Heart left ventricle (tissue), 16 donors: ENCODE results near the gene DNAH14. TPM values are rescaled to one million over a fixed set of nuclear protein-coding genes. Genes with fewer than 3 reads are reported as not detected.

Experiments used
- ATAC-seq, 4 donors: fragments of 200-7000 bp; cut with Tn5 transposase; one replicate each; pipeline ENCODE4 v1.9.1; 2020 to 2022; ENCODE audit warnings: moderate library complexity in 4 of 4, mild to moderate bottlenecking in 3 of 4, moderate number of reproducible peaks in 1 of 4
- DNase-seq, 5 donors: peaks; one replicate each; pipeline ENCODE4 v3.0.0-alpha.2; 2020
- H3K27ac ChIP-seq, 12 donors: fragments of 200-600 bp; sonication (generic) in 4 of 12; one replicate each; pipeline versions ENCODE4 v1.5.0 to v1.8.0; 2016 to 2022; ENCODE audit warnings: mild to moderate bottlenecking in 2 of 12
- H3K27me3 ChIP-seq, 9 donors: fragments of 200-600 bp; sonication (generic) in 2 of 9; one replicate each; pipeline versions ENCODE4 v1.5.1 to v1.8.0; 2016 to 2022; ENCODE audit warnings: mild to moderate bottlenecking in 3 of 9
- H3K36me3 ChIP-seq, 9 donors: fragments of 200-600 bp; sonication (generic) in 2 of 9; one replicate each; pipeline versions ENCODE4 v1.5.0 to v1.8.0; 2018 to 2022; ENCODE audit warnings: mild to moderate bottlenecking in 2 of 9
- H3K4me1 ChIP-seq, 12 donors: fragments of 200-600 bp; sonication (generic) in 4 of 12; one replicate each; pipeline versions ENCODE4 v1.5.0 to v1.8.0; 2016 to 2022; ENCODE audit warnings: mild to moderate bottlenecking in 3 of 12
- H3K4me3 ChIP-seq, 12 donors: fragments of 200-600 bp; sonication (generic) in 4 of 12; one replicate each; pipeline versions ENCODE4 v1.5.0 to v1.8.0; 2017 to 2022; ENCODE audit warnings: mild to moderate bottlenecking in 9 of 12, moderate library complexity in 4 of 12
- H3K9me3 ChIP-seq, 12 donors: fragments of 200-600 bp; sonication (generic) in 4 of 12; one replicate each; pipeline versions ENCODE4 v1.5.0 to v1.8.0; 2016 to 2022; ENCODE audit warnings: mild to moderate bottlenecking in 1 of 12
- CTCF ChIP-seq, 12 donors: fragments of 200-600 bp; sonication (generic) in 4 of 12; IDR thresholded peaks; one replicate each; pipeline versions ENCODE4 v1.5.0 to v1.8.0; 2018 to 2022; ENCODE audit warnings: antibody characterized with exemption in 12 of 12, mild to moderate bottlenecking in 5 of 12
- POLR2A ChIP-seq, 2 donors: fragments of 450-650 bp; IDR thresholded peaks; one replicate each; pipeline ENCODE4 v1.6.1; 2017; ENCODE audit warnings: antibody characterized with exemption in 2 of 2, mild to moderate bottlenecking in 2 of 2, moderate library complexity in 2 of 2
- WGBS, 4 donors: extraction: QIAGEN DNeasy Blood & Tissue Kit in 2 of 4; methylation state at CpG; one replicate each; pipeline versions ENCODE4 v1.1.5 to v1.1.7; 2013 to 2018; 5-methylcytosine and 5-hydroxymethylcytosine counted together
- intact Hi-C, 10 donors: fragments of 100-400 bp; cut with DNase I; formaldehyde crosslinking; loops; one replicate each; pipeline versions ENCODE4 v1.11.1 to v1.14.2; 2022
- polyA plus RNA-seq, 2 donors: library from polyadenylated mRNA; stranded (reverse); fragments of 200-250 nt; gene quantifications; one replicate each; pipeline ENCODE4 v1.2.3, GENCODE V29; 2013
- total RNA-seq, 9 donors: library from RNA; depleted of rRNA in 2 of 9; stranded (reverse); fragments of >200 nt in 2 of 9; fragmentation: NEBNext Ultra II Directional in 3 of 9; extraction: Animal tissue kit (Norgen Biotek cat#: 25700) in 3 of 9; gene quantifications; one replicate each; pipeline versions ENCODE4 v1.1.0 to v1.2.4, GENCODE V29; 2016 to 2023
- donor health status: ischemic (EF 13 %, LVEDD 7.1; RV severe dilation, severe dysfunction).
- donor health status: healthy with polysubstance abuse.
- donor health status: DM: no; HTN: yes; CAD: no.
- donor health status: DM: no; HTN: no; CAD: no.
- donor health status: ischemic (EF 25% LVEDD 6.9; RV normal size, moderate dysfunction).
- donor health status: ischemic (EF 25% LVEDD 5.7; RV mildly dilated, moderate dysfunction).
- donor health status: healthy.
- donor health status: DM: yes; HTN: yes; CAD: no.
- donor health status: ischemic (EF 35%, LVEDD 5.7; RV mildly dilated, moderate dysfunction).
- donor health status: nonischemic (EF 11% LVEDD 7.7; RV severe dilation, severe dysfunction).
- donor health status: DM: yes; HTN: yes; CAD: no.
- donor health status: PGD.
- donor health status: ischemic (EF 29% LVEDD 5.4; RV normal size, mild dysfunction).
- donor health status: nonischemic (EF 23%, LVEDD 6.1; RV moderate dilation, normal function).

DNAH14 gene
- total and polyA plus RNA-seq, 11 donors: 0.24 to 6.8 (median 2.8) TPM

GRCh38 chr1:224901087-224901810 is 28.2 kb upstream of the DNAH14 start:
- TF ChIP-seq POLR2A (IDR thresholded peaks at IDR 0.05) (no peak), CTCF (IDR thresholded peaks at IDR 0.05) (no peak)
- Histone ChIP-seq H3K27ac (no peak overlapping the region), H3K27me3 (peaks cover 0 to 13% (median 0%) of the 10 kb centered on the region in 9 donors), H3K4me3 (no peak overlapping the region), H3K36me3 (no peaks in the 10 kb centered on the region), H3K9me3 (peaks cover 0 to 9% (median 0%) of the 10 kb centered on the region in 12 donors), H3K4me1 (no peaks in the 10 kb centered on the region)
- intact Hi-C loops: no loop called here
- ATAC-seq: no peak
- 63 to 72% (median 67%) methylated on average over 5 of the region's 5 CpGs for WGBS, 4 donors
- DNase-seq: no peak

GRCh38 chr1:224903955-224904354 is 25.5 kb upstream of the DNAH14 start:
- DNase-seq (no peak), ATAC-seq (no peak)
- Histone ChIP-seq H3K27me3 (peaks cover 0 to 14% (median 0%) of the 10 kb centered on the region in 9 donors), H3K4me1 (no peaks in the 10 kb centered on the region), H3K4me3 (no peak overlapping the region), H3K36me3 (no peaks in the 10 kb centered on the region), H3K9me3 (no peaks in the 10 kb centered on the region), H3K27ac (no peak overlapping the region)
- intact Hi-C loops: no loop called here
- WGBS, 4 donors: 59 to 78% (median 68%) methylated on average over 2 of the region's 2 CpGs
- no peak for TF ChIP-seq CTCF (IDR thresholded peaks at IDR 0.05)
- no peak for TF ChIP-seq POLR2A (IDR thresholded peaks at IDR 0.05)

- DNase-seq (no peak), ATAC-seq (no peak)
- Histone ChIP-seq H3K27ac (no peak overlapping the region), H3K9me3 (peaks cover 0 to 14% (median 6%) of the 10 kb centered on the region in 12 donors), H3K4me3 (no peak overlapping the region), H3K36me3 (no peaks in the 10 kb centered on the region), H3K4me1 (no peaks in the 10 kb centered on the region), H3K27me3 (peaks cover 0 to 13% (median 0%) of the 10 kb centered on the region in 9 donors)
- TF ChIP-seq POLR2A (IDR thresholded peaks at IDR 0.05) (no peak), CTCF (IDR thresholded peaks at IDR 0.05) (no peak)
- intact Hi-C loops: no loop called here
- 80 to 94% (median 88%) methylated on average over 1 of the region's 1 CpG for WGBS, 4 donors
Observed at GRCh38 chr1:224906340-224906739, 23.1 kb upstream of the DNAH14 start.

GRCh38 chr1:224911217-224911616 is 18.3 kb upstream of the DNAH14 start:
- DNase-seq (no peak), ATAC-seq (no peak)
- Histone ChIP-seq H3K27me3 (peaks cover 0 to 11% (median 0%) of the 10 kb centered on the region in 9 donors), H3K36me3 (no peaks in the 10 kb centered on the region), H3K27ac (no peak overlapping the region), H3K4me3 (no peak overlapping the region), H3K4me1 (no peaks in the 10 kb centered on the region), H3K9me3 (peaks cover 0 to 45% (median 21%) of the 10 kb centered on the region in 12 donors)
- no peak for TF ChIP-seq POLR2A (IDR thresholded peaks at IDR 0.05)
- TF ChIP-seq CTCF (IDR thresholded peaks at IDR 0.05): no peak
- intact Hi-C loops: no loop called here
